ENCODE data around the gene KCTD15. TPM values are rescaled to one million over a fixed set of nuclear protein-coding genes. Genes with fewer than 3 reads are reported as not detected.

The KCTD15 gene, protein sequence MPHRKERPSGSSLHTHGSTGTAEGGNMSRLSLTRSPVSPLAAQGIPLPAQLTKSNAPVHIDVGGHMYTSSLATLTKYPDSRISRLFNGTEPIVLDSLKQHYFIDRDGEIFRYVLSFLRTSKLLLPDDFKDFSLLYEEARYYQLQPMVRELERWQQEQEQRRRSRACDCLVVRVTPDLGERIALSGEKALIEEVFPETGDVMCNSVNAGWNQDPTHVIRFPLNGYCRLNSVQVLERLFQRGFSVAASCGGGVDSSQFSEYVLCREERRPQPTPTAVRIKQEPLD
- total RNA-seq: 0.54 and 0.80 TPM in 2 replicates
- 1.1 TPM for total RNA-seq (2013)
- polyA plus RNA-seq: 0.75 and 0.81 TPM in 2 replicates
- 0.64 and 0.69 TPM in 2 replicates for polyA minus RNA-seq

DNA sequence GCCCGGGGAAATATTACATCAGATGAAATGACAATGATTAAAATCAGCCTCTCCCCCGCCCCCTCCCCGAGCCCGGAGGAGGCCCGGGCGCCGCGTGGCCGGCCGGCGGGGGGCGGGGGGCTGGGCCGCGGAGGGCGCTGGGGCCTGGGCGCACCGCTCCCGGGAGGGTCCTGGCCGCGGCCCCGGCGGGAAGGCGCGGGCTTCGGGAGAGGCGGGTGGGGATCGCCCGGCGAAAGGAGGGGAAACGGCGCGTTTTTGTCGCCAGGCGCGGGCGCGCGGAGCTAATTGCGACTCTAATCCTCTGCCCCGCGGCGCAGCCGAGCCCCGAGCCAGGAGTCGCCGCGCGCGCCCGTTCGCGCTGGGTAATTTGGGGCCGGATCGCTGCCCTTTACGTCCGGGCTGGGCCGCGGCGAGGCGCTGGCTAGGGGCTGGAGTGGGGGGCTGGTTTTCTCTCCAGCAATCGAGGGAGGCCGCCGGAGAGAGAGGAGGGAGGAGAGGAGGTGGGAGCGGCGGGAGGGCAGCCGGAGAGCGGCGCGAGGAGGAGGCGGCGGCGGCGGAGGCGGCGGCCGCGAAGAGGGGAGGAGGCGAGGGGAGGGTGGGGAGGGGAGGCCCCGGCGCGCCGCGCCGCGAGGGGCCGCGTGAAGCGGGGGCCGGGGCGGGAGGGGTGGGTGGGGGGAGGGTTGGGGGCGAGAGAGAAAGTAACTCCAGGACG is at the start of gene KCTD15:
KCTD15 (plus strand) TSS at position 707 of the 712 bp plus-strand sequence. CDS start 3,585 bp downstream, outside the sequence.
- H3K79me2 ChIP-seq (ENCODE audit: control insufficient read depth, insufficient read depth, low read length): no peaks in the 10 kb centered on the region
- H3K9ac ChIP-seq (ENCODE audit: low read length): peak within 1 kb of the TSS; percentile 62
- intact Hi-C loops (cut with micrococcal nuclease): loop anchor here (5.0 kb wide), 2 partner anchors 301 to 351 kb away; no protein-coding TSS in a partner anchor
- H3K27ac ChIP-seq (ENCODE audit: low read length in 2 of 2): no peak within 1 kb of the TSS
- TF ChIP-seq EZH2 (IDR thresholded peaks at IDR 0.05; ENCODE audit: borderline replicate concordance, insufficient read depth, low read depth, low read length, poor library complexity, severe bottlenecking): no peak
- TF ChIP-seq, protein P1, sequence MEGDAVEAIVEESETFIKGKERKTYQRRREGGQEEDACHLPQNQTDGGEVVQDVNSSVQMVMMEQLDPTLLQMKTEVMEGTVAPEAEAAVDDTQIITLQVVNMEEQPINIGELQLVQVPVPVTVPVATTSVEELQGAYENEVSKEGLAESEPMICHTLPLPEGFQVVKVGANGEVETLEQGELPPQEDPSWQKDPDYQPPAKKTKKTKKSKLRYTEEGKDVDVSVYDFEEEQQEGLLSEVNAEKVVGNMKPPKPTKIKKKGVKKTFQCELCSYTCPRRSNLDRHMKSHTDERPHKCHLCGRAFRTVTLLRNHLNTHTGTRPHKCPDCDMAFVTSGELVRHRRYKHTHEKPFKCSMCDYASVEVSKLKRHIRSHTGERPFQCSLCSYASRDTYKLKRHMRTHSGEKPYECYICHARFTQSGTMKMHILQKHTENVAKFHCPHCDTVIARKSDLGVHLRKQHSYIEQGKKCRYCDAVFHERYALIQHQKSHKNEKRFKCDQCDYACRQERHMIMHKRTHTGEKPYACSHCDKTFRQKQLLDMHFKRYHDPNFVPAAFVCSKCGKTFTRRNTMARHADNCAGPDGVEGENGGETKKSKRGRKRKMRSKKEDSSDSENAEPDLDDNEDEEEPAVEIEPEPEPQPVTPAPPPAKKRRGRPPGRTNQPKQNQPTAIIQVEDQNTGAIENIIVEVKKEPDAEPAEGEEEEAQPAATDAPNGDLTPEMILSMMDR (IDR thresholded peaks at IDR 0.05): no peak
- ATAC-seq (ENCODE audit: low read depth): no peak
- peaks cover 13 to 14% of the 10 kb centered on the region in 2 donors for H3K4me1 ChIP-seq (ENCODE audit: control insufficient read depth in 2 of 2, insufficient read depth in 2 of 2, low read length in 2 of 2)
- H3K4me3 Mint-ChIP-seq: peak within 1 kb of the TSS; percentile 86
- DNase-seq: peak; percentile 57
- peak within 1 kb of the TSS; percentile 28 to 65 (median 55) for H3K4me3 ChIP-seq (ENCODE audit: control extremely low read depth in 1 of 5, extremely low read depth in 1 of 5, insufficient read depth in 1 of 5, low read depth in 2 of 5, low read length in 4 of 5)
- no peaks in the 10 kb centered on the region for H3K9me3 Mint-ChIP-seq (ENCODE audit: insufficient read depth)
- under 1% methylated on average over 64 of the region's 92 CpGs for WGBS (ENCODE audit: insufficient coverage)
- ChIA-PET CTCF (interaction anchor here (0.6 to 1.1 kb wide), 2 partner anchors 349 to 1118 kb away, joined by 3 to 6 read pairs; no protein-coding TSS in a partner anchor), POLR2A (no interaction called here)
- peak within 1 kb of the TSS; percentile 94 for H3K4me2 ChIP-seq (replicated peaks; ENCODE audit: low read depth, low read length, poor library complexity, severe bottlenecking)
- peak within 1 kb of the TSS; percentile 73 for H2AFZ ChIP-seq (ENCODE audit: insufficient read depth, low read depth, low read length, poor library complexity, severe bottlenecking)
- no peaks in the 10 kb centered on the region for H3K36me3 ChIP-seq (replicated peaks in 1 of 2; ENCODE audit: control extremely low read depth in 1 of 2, control insufficient read depth in 1 of 2, extremely low read depth in 1 of 2, insufficient read depth in 2 of 2, low read length in 1 of 2)
- no peak within 1 kb of the TSS for H3K27ac Mint-ChIP-seq
- H3K4me1 Mint-ChIP-seq: peaks cover 9% of the 10 kb centered on the region
- H4K20me1 ChIP-seq (ENCODE audit: control insufficient read depth, insufficient read depth, low read length, poor library complexity, severe bottlenecking): no peaks in the 10 kb centered on the region
- H3K27me3 Mint-ChIP-seq: peaks cover 16% of the 10 kb centered on the region
- H3K27me3 ChIP-seq (replicated peaks in 1 of 4; ENCODE audit: control extremely low read depth in 1 of 4, control insufficient read depth in 3 of 4, insufficient read depth in 4 of 4, low read length in 3 of 4): peaks cover 0 to 41% (median 15%) of the 10 kb centered on the region in 4 experiments
- H3K9me3 ChIP-seq (ENCODE audit: control extremely low read depth in 1 of 3, control insufficient read depth in 2 of 3, insufficient read depth in 1 of 3, low read length in 2 of 3): no peaks in the 10 kb centered on the region
